ENCODE results near the gene OR10H5. TPM values are rescaled to one million over a fixed set of nuclear protein-coding genes. Genes with fewer than 3 reads are reported as not detected.
"Not testable (repeated sequence)": the region's sequence is repeated elsewhere in the genome, so short reads cannot be mapped to it uniquely, and the experiment has no call there.

The OR10H5 gene
- total and polyA plus RNA-seq, 2 experiments from 2014 or later, result not detected

- Histone ChIP-seq H3K27me3 (ENCODE audit: insufficient read depth) (no peaks in the 10 kb centered on the region), H3F3A (replicated peaks; ENCODE audit: low read depth) (no peaks in the 10 kb centered on the region), H2AFZ (no peak overlapping the region), H3K27ac (ENCODE audit: low read depth) (no peak overlapping the region), H3K36me3 (ENCODE audit: insufficient read depth) (peaks cover 3% of the 10 kb centered on the region), H3K79me2 (replicated peaks; ENCODE audit: insufficient read depth) (no peaks in the 10 kb centered on the region), H3K4me1 (ENCODE audit: insufficient read depth) (no peaks in the 10 kb centered on the region), H4K20me1 (replicated peaks; ENCODE audit: insufficient read depth) (no peaks in the 10 kb centered on the region), H3K4me3 (no peak overlapping the region), H3K4me2 (no peak overlapping the region), H3K9me2 (ENCODE audit: insufficient read depth) (no peaks in the 10 kb centered on the region)
- H3K27me3 Mint-ChIP-seq (ENCODE audit: insufficient read depth, low read depth, poor library complexity), result peaks cover 3% of the 10 kb centered on the region
- DNase-seq (ENCODE audit: low spot score) (no peak), ATAC-seq (no peak)
- H3K4me3 Mint-ChIP-seq, result no peak overlapping the region
- H3K9me3 Mint-ChIP-seq, result peaks cover 61% of the 10 kb centered on the region
- H3K4me1 Mint-ChIP-seq, result no peaks in the 10 kb centered on the region
- H3K27ac Mint-ChIP-seq, result no peak overlapping the region
- H3K36me3 Mint-ChIP-seq (ENCODE audit: low read depth), result peaks cover 24% of the 10 kb centered on the region
- no peak for TF ChIP-seq ZNF331 (CRISPR knock-in tag; IDR thresholded peaks at IDR 0.05; ENCODE audit: low read depth)
- TF ChIP-seq STAT1 (IDR thresholded peaks at IDR 0.05; ENCODE audit: unreplicated experiment), result no peak
- TF ChIP-seq ZNF114 (CRISPR knock-in tag; IDR thresholded peaks at IDR 0.05), result no peak
- TF ChIP-seq CREB1 (CRISPR knock-in tag; IDR thresholded peaks at IDR 0.05; ENCODE audit: low read depth), result no peak
- no peak for TF ChIP-seq ETS1 (IDR thresholded peaks at IDR 0.05)
- no peak for TF ChIP-seq NANOG (IDR thresholded peaks at IDR 0.05; ENCODE audit: borderline replicate concordance)
These were observed 50.9 kb downstream of the OR10H5 start for GRCh38 chr19:15838351-15838750.

GRCh38 chr19:15839888-15840287, 52.4 kb downstream of the OR10H5 start:
- not testable (repeated sequence) for H3F3A ChIP-seq (replicated peaks; ENCODE audit: low read depth); H3K79me2 ChIP-seq (replicated peaks; ENCODE audit: insufficient read depth); H2AFZ ChIP-seq; H3K4me1 ChIP-seq (ENCODE audit: insufficient read depth); H4K20me1 ChIP-seq (replicated peaks; ENCODE audit: insufficient read depth); H3K4me3 Mint-ChIP-seq; H3K27me3 ChIP-seq (ENCODE audit: insufficient read depth); DNase-seq (ENCODE audit: low spot score); H3K36me3 ChIP-seq (ENCODE audit: insufficient read depth); H3K27ac ChIP-seq (ENCODE audit: low read depth); ATAC-seq; H3K27ac Mint-ChIP-seq; H3K9me2 ChIP-seq (ENCODE audit: insufficient read depth); H3K4me2 ChIP-seq; H3K27me3 Mint-ChIP-seq (ENCODE audit: insufficient read depth, low read depth, poor library complexity); H3K4me1 Mint-ChIP-seq; H3K4me3 ChIP-seq
- H3K36me3 Mint-ChIP-seq (ENCODE audit: low read depth), result peaks cover 34% of the 10 kb centered on the region
- H3K9me3 Mint-ChIP-seq, result peaks cover 74% of the 10 kb centered on the region

DNA sequence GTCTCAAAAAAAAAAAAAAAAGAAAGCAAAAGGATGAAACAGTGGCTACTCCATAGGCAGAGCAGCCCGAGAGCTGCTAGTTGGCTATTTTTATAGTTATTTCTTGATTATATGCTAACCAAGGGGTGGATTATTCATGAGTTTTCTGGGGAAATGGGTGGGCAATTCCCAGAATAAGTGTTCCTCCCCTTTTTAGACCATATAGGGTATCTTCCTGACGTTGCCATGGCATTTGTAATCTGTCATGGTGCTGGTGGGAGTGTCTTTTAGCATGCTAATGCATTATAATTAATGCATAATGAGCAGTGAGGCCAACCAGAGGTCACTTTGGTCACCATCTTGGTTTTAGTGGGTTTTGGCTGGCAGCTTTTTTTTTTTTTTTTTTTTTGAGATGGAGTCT, 53.4 kb downstream of the OR10H5 start:
- TF ChIP-seq EZH2 (IDR thresholded peaks at IDR 0.05; ENCODE audit: low read depth, unreplicated experiment) (no peak), CREB1 (CRISPR knock-in tag; IDR thresholded peaks at IDR 0.05; ENCODE audit: low read depth) (no peak), STAT1 (IDR thresholded peaks at IDR 0.05; ENCODE audit: unreplicated experiment) (no peak)
- no peaks in the 10 kb centered on the region for H3K27me3 ChIP-seq (ENCODE audit: insufficient read depth)
- Mint-ChIP-seq H3K27ac (no peak overlapping the region), H3K27me3 (ENCODE audit: insufficient read depth, low read depth, poor library complexity) (peaks cover 7% of the 10 kb centered on the region), H3K4me1 (no peaks in the 10 kb centered on the region), H3K4me3 (no peak overlapping the region), H3K36me3 (ENCODE audit: low read depth) (peaks cover 32% of the 10 kb centered on the region), H3K9me3 (peaks cover 84% of the 10 kb centered on the region)
- no peaks in the 10 kb centered on the region for H4K20me1 ChIP-seq (replicated peaks; ENCODE audit: insufficient read depth)
- H3K79me2 ChIP-seq (replicated peaks; ENCODE audit: insufficient read depth), result no peaks in the 10 kb centered on the region
- H3K4me2 ChIP-seq, result no peak overlapping the region
- ATAC-seq (no peak), DNase-seq (ENCODE audit: low spot score) (no peak)
- H2AFZ ChIP-seq, result no peak overlapping the region
- H3K9me2 ChIP-seq (ENCODE audit: insufficient read depth), result no peaks in the 10 kb centered on the region
- peaks cover 6% of the 10 kb centered on the region for H3K36me3 ChIP-seq (ENCODE audit: insufficient read depth)
- no peaks in the 10 kb centered on the region for H3K4me1 ChIP-seq (ENCODE audit: insufficient read depth)
- no peaks in the 10 kb centered on the region for H3F3A ChIP-seq (replicated peaks; ENCODE audit: low read depth)
- H3K4me3 ChIP-seq, result no peak overlapping the region
- no peak overlapping the region for H3K27ac ChIP-seq (ENCODE audit: low read depth)

All from GM23338 (cell line).